Thyroid gland (tissue), 4 donors: ENCODE measurements around the gene MGST3. TPM values are rescaled to one million over a fixed set of nuclear protein-coding genes. Genes with fewer than 3 reads are reported as not detected.

Source experiments
- DNase-seq, 2 donors: peaks; one replicate each; pipeline ENCODE4 v3.0.0-alpha.2; 2019
- H3K27ac ChIP-seq, 3 donors: fragments of 200-600 bp; sonication (generic); 1 replicate in 2 of 3; 2 replicates in 1 of 3; pipeline ENCODE4 v1.5.1; 2016 to 2019; ENCODE audit warnings: mild to moderate bottlenecking in 1 of 3, moderate library complexity in 1 of 3
- H3K27me3 ChIP-seq: fragments of 200-600 bp; sonication (generic); one replicate; pipeline ENCODE4 v1.5.1; 2019
- H3K36me3 ChIP-seq, 2 donors: fragments of 200-600 bp; sonication (generic); one replicate each; pipeline ENCODE4 v1.5.1; 2016 to 2019
- H3K4me1 ChIP-seq, 2 donors: fragments of 200-600 bp; sonication (generic); one replicate each; pipeline ENCODE4 v1.5.1; 2017 to 2019
- H3K4me3 ChIP-seq, 3 donors: fragments of 200-600 bp; sonication (generic); replicated peaks in 1 of 3; 1 replicate in 2 of 3; 2 replicates in 1 of 3; pipeline ENCODE4 v1.5.1; 2016; ENCODE audit warnings: mild to moderate bottlenecking in 1 of 3
- H3K9me3 ChIP-seq: fragments of 200-600 bp; sonication (generic); one replicate; pipeline ENCODE4 v1.5.1; 2017
- CTCF ChIP-seq, 6 experiments: fragments of 200-600 bp in 3 of 6; fragments of 450-650 bp in 3 of 6; sonication (generic) in 3 of 6; IDR thresholded peaks; one replicate each; pipeline ENCODE4 v1.5.1; 2016 to 2019; ENCODE audit warnings: antibody characterized with exemption in 6 of 6, mild to moderate bottlenecking in 2 of 6, inconsistent platforms in 1 of 6, moderate library complexity in 1 of 6
- POLR2A ChIP-seq, 2 donors: fragments of 450-650 bp; IDR thresholded peaks; one replicate each; pipeline ENCODE4 v1.6.1; 2017; ENCODE audit warnings: antibody characterized with exemption in 2 of 2, mild to moderate bottlenecking in 2 of 2, moderate library complexity in 1 of 2
- WGBS, 2 donors: methylation state at CpG; one replicate each; pipeline ENCODE4 v1.1.5; 2017; 5-methylcytosine and 5-hydroxymethylcytosine counted together
- intact Hi-C: fragments of 100-400 bp; cut with DNase I; formaldehyde crosslinking; loops from one replicate; pipeline ENCODE4 v1.15.1; 2023
- total RNA-seq, 4 donors: library from RNA; depleted of rRNA; stranded (reverse); fragments of >200 nt; gene quantifications; one replicate each; pipeline ENCODE4 v1.2.3, GENCODE V29; 2016

MGST3 gene
- total RNA-seq, 4 donors from 2014 or later: 146 to 366 (median 307) TPM

- no peak for DNase-seq
- no peak overlapping the region for H3K4me3 ChIP-seq
- 44 to 50% methylated on average over 1 of the region's 1 CpG for WGBS, 2 donors
- H3K27me3 ChIP-seq: no peaks in the 10 kb centered on the region
- no peak overlapping the region for H3K27ac ChIP-seq
- intact Hi-C loops: no loop called here
- no peaks in the 10 kb centered on the region for H3K9me3 ChIP-seq
- no peaks in the 10 kb centered on the region for H3K36me3 ChIP-seq
- H3K4me1 ChIP-seq: no peaks in the 10 kb centered on the region
- TF ChIP-seq POLR2A (IDR thresholded peaks at IDR 0.05) (no peak), CTCF (IDR thresholded peaks at IDR 0.05) (no peak)
Measured at GRCh38 chr1:165616054-165616612, 14.9 kb upstream of the MGST3 start.

GRCh38 chr1:165616987-165617546 lies 14.0 kb upstream of the MGST3 start:
- WGBS, 2 donors: 89 to 90% methylated on average over 8 of the region's 8 CpGs
- TF ChIP-seq CTCF (IDR thresholded peaks at IDR 0.05): no peak
- TF ChIP-seq POLR2A (IDR thresholded peaks at IDR 0.05): no peak
- Histone ChIP-seq H3K9me3 (no peaks in the 10 kb centered on the region), H3K27ac (no peak overlapping the region), H3K4me1 (no peaks in the 10 kb centered on the region), H3K36me3 (no peaks in the 10 kb centered on the region), H3K4me3 (no peak overlapping the region), H3K27me3 (no peaks in the 10 kb centered on the region)
- DNase-seq: no peak
- intact Hi-C loops: no loop called here

- Histone ChIP-seq H3K36me3 (no peaks in the 10 kb centered on the region), H3K27me3 (no peaks in the 10 kb centered on the region), H3K4me3 (no peak overlapping the region), H3K4me1 (no peaks in the 10 kb centered on the region), H3K27ac (no peak overlapping the region), H3K9me3 (no peaks in the 10 kb centered on the region)
- 80 to 82% methylated on average over 1 of the region's 1 CpG for WGBS, 2 donors
- intact Hi-C loops: loop anchor here (10.0 kb wide), 1 partner anchor 205 kb away; the partner anchor contains the start of gene UCK2
- DNase-seq: no peak
- no peak for TF ChIP-seq POLR2A (IDR thresholded peaks at IDR 0.05)
- no peak for TF ChIP-seq CTCF (IDR thresholded peaks at IDR 0.05)
Measured at GRCh38 chr1:165619647-165620151, 11.3 kb upstream of the MGST3 start.

- Histone ChIP-seq H3K4me3 (no peak overlapping the region), H3K36me3 (no peaks in the 10 kb centered on the region), H3K27ac (no peak overlapping the region), H3K4me1 (no peaks in the 10 kb centered on the region), H3K9me3 (no peaks in the 10 kb centered on the region), H3K27me3 (no peaks in the 10 kb centered on the region)
- TF ChIP-seq POLR2A (IDR thresholded peaks at IDR 0.05) (no peak), CTCF (IDR thresholded peaks at IDR 0.05) (no peak)
- intact Hi-C loops: loop anchor here (10.0 kb wide), 1 partner anchor 201 kb away; the partner anchor contains the start of gene UCK2
- no peak for DNase-seq
Measured at GRCh38 chr1:165623624-165624023, 7.4 kb upstream of the MGST3 start.

- Histone ChIP-seq H3K36me3 (no peaks in the 10 kb centered on the region), H3K4me1 (no peaks in the 10 kb centered on the region), H3K27me3 (no peaks in the 10 kb centered on the region), H3K27ac (no peak overlapping the region), H3K4me3 (no peak overlapping the region), H3K9me3 (no peaks in the 10 kb centered on the region)
- 78 to 80% methylated on average over 4 of the region's 4 CpGs for WGBS, 2 donors
- no peak for TF ChIP-seq POLR2A (IDR thresholded peaks at IDR 0.05)
- no peak for TF ChIP-seq CTCF (IDR thresholded peaks at IDR 0.05)
- intact Hi-C loops: loop anchor here (10.0 kb wide), 1 partner anchor 200 kb away; the partner anchor contains the start of gene UCK2
- no peak for DNase-seq
Measured at GRCh38 chr1:165624441-165624840, 6.6 kb upstream of the MGST3 start.
